Hepatocyte (in vitro differentiated cells): Measurements from ENCODE around the gene GAN.

Source experiments
- CTCF ChIP-seq: fragments of 200-600 bp; sonication (generic); IDR thresholded peaks from 2 replicates; pipeline ENCODE4 v1.5.1; 2016; ENCODE audit warnings: antibody characterized with exemption, mild to moderate bottlenecking; ENCODE audit not compliant: poor library complexity
- EZH2 ChIP-seq: fragments of 200-600 bp; sonication (generic); IDR thresholded peaks from 2 replicates; pipeline ENCODE4 v1.6.1; 2016; ENCODE audit warnings: antibody characterized with exemption, mild to moderate bottlenecking, borderline replicate concordance
- EZH2phosphoT487 ChIP-seq: fragments of 200-600 bp; sonication (generic); IDR thresholded peaks from one replicate; pipeline ENCODE4 v1.6.1; 2018; ENCODE audit warnings: antibody characterized with exemption, mild to moderate bottlenecking, low read depth, moderate library complexity; ENCODE audit not compliant: unreplicated experiment, severe bottlenecking

- TF ChIP-seq CTCF (no peak), EZH2 (no peak), EZH2phosphoT487 (no peak)
These were observed 85.1 kb downstream of the GAN start for GRCh38 chr16:81399909-81400308.
